ENCODE measurements around the gene RSPH3.

RSPH3 gene, protein sequence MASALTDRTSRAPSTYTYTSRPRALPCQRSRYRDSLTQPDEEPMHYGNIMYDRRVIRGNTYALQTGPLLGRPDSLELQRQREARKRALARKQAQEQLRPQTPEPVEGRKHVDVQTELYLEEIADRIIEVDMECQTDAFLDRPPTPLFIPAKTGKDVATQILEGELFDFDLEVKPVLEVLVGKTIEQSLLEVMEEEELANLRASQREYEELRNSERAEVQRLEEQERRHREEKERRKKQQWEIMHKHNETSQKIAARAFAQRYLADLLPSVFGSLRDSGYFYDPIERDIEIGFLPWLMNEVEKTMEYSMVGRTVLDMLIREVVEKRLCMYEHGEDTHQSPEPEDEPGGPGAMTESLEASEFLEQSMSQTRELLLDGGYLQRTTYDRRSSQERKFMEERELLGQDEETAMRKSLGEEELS

DNA sequence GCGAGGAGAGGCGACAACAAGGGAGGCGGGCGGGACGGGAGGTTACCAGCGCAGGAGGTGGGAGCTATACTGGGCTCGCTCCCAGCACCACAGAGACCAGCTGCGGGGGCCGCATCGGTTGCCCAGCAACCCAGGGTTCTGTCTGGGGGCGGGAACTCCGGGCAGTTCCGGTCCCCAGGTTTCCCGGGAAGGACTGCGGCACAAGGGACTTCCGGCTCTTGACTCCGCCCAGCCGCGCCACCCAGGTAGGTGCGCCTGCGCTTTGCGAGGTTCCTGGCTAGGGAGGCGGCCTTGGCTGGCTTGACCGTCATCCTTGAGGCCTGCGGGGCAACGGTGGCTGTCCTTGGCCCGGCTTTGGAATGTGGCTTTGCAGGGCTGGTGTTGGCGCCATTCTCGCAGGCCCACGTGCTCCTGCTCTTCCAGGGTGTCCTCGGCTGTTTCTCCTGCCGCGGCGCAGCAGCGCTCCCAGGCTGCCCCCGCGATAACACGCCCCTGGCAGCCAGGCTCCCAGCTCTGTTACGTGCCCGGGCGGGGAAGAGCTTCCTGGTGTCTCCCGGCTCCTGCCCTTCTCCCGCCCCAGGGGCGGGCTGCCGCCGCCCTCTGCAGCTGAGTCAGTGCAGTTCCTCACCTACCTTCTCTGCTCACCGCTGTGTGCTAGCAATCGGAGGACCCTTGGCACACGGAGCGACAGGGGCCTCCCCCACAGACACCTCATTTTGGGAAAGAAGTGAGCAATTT is at the start of gene RSPH3:
Gene RSPH3 (minus strand): TSS at position 537 of the 738 bp plus-strand sequence. CDS start 652 bp downstream, outside the sequence.
- no peak for TF ChIP-seq Cebpa-rat (IDR thresholded peaks at IDR 0.05)
- Histone ChIP-seq H3K9ac (peak within 1 kb of the TSS; percentile 78 to 88 (median 82)), H3K27ac (peak within 1 kb of the TSS; percentile 51 to 89 (median 83)), H3K27me3 (no peaks in the 10 kb centered on the region), H3K36me3 (0 out of 22 replicates have a peak, but pooled peaks cover 0 to 3% (median 0%) of the 10 kb centered on the region in 11 experiments), H3K4me3 (peak within 1 kb of the TSS; percentile 68 to 82 (median 74)), H3K4me2 (peak within 1 kb of the TSS; percentile 81 to 99 (median 91)), H4K20me1 (no peaks in the 10 kb centered on the region), H3K9me3 (replicated peaks in 1 of 11) (no peaks in the 10 kb centered on the region), H3K4me1 (peaks cover 12 to 67% (median 37%) of the 10 kb centered on the region in 10 experiments)

GRCh38 chr6:159047891-159048685 is 48.1 kb upstream of the RSPH3 start:
- no peak overlapping the region for H3K9ac ChIP-seq
- H4K20me1 ChIP-seq: no peaks in the 10 kb centered on the region
- peaks cover 22 to 42% (median 38%) of the 10 kb centered on the region in 10 experiments for H3K4me1 ChIP-seq
- H3K27me3 ChIP-seq: no peaks in the 10 kb centered on the region
- no peak for TF ChIP-seq Cebpa-rat (IDR thresholded peaks at IDR 0.05)
- H3K27ac ChIP-seq: peak overlapping the region in 1 of 11 experiments; percentile 23; a peak in 1 of 22 replicates
- peak overlapping the region; percentile 16 to 67 (median 42); a peak in 21 of 22 replicates for H3K4me2 ChIP-seq
- peaks cover 0 to 13% (median 9%) of the 10 kb centered on the region in 11 experiments; a peak in 16 of 22 replicates for H3K36me3 ChIP-seq
- H3K9me3 ChIP-seq (replicated peaks in 1 of 11): no peaks in the 10 kb centered on the region; a peak in 1 of 22 replicates
- no peak overlapping the region for H3K4me3 ChIP-seq

DNA sequence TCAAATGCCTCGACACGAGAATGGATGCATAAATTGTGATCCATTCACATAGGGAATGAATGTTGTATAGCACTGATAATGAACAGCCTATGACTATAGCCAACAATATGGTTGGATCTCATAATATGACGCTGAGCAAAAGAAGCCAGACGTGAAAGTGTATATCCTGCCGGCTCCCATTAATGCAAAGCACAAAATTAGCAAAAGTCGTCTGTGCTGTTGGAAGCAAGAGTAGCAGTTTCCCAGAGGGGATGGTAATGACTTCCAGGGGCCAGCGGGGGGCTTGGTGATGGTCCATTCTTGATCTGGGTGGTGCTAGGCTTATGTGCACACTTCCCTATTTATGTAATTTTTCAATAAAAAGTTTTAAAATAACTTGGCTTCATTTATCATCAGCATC is 45.8 kb upstream of the RSPH3 start:
- peak overlapping the region in 5 of 11 experiments; percentile 90 to 95 (median 93); a peak in 8 of 22 replicates for H3K9ac ChIP-seq
- no peaks in the 10 kb centered on the region for H4K20me1 ChIP-seq
- peak overlapping the region; percentile 66 to 97 (median 90) for H3K4me2 ChIP-seq
- H3K9me3 ChIP-seq (replicated peaks in 1 of 11): no peaks in the 10 kb centered on the region; a peak in 1 of 22 replicates
- peaks cover 27 to 65% (median 44%) of the 10 kb centered on the region in 10 experiments for H3K4me1 ChIP-seq
- H3K36me3 ChIP-seq: peaks cover 14 to 35% (median 29%) of the 10 kb centered on the region in 11 experiments
- peak overlapping the region in 9 of 11 experiments; percentile 72 to 100 (median 98); a peak in 15 of 22 replicates for H3K27ac ChIP-seq
- no peaks in the 10 kb centered on the region for H3K27me3 ChIP-seq
- no peak for TF ChIP-seq Cebpa-rat (IDR thresholded peaks at IDR 0.05)
- peak overlapping the region in 4 of 10 experiments; percentile 68 to 87 (median 86); a peak in 6 of 20 replicates for H3K4me3 ChIP-seq

GRCh38 chr6:159044899-159045727 is 45.1 kb upstream of the RSPH3 start, which contains the start of gene TAGAP:
Gene TAGAP (minus strand): TSS chr6:159044991. CDS start chr6:159044146, 845 bp downstream.
- Histone ChIP-seq H3K4me3 (peak within 1 kb of the TSS; percentile 61 to 87 (median 76)), H3K27me3 (no peaks in the 10 kb centered on the region)
- no peak for TF ChIP-seq Cebpa-rat (IDR thresholded peaks at IDR 0.05)

DNA sequence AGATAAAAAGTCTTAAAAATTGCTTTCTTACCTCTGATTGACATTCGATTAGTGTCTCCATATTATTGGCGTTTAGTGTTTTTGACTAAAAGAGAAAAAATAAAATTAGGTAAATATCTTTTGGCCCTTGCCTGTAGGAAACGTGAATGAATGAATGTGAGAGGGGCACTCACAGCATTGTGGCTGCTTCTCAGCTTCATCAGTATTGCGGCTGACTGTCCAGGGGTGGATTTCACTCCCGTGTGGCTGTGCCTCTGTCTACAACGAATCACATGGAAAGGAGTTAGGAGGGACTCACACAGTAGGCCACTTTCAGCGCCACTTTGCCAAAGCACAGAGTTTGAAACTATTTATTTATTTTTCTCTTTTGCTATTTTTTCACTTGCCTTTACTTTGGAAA is 43.9 kb upstream of the RSPH3 start:
- Histone ChIP-seq H3K4me2 (peak overlapping the region; percentile 48 to 97 (median 90)), H3K27me3 (no peaks in the 10 kb centered on the region), H3K36me3 (peaks cover 22 to 49% (median 42%) of the 10 kb centered on the region in 11 experiments), H3K27ac (peak overlapping the region; percentile 90 to 100 (median 98); a peak in 21 of 22 replicates), H3K9ac (peak overlapping the region; percentile 80 to 95 (median 93)), H3K9me3 (replicated peaks in 1 of 11) (no peaks in the 10 kb centered on the region; a peak in 1 of 22 replicates), H3K4me3 (peak overlapping the region; percentile 61 to 87 (median 76)), H4K20me1 (no peaks in the 10 kb centered on the region), H3K4me1 (peaks cover 39 to 82% (median 57%) of the 10 kb centered on the region in 10 experiments)
- TF ChIP-seq Cebpa-rat (IDR thresholded peaks at IDR 0.05): no peak

More at GRCh38 chr6:159044899-159045727, 45.1 kb upstream of the RSPH3 start, which contains the start of gene TAGAP:
- H3K9ac ChIP-seq: peak within 1 kb of the TSS; percentile 80 to 95 (median 93)
- no peaks in the 10 kb centered on the region for H4K20me1 ChIP-seq
- H3K4me1 ChIP-seq: peaks cover 34 to 72% (median 51%) of the 10 kb centered on the region in 10 experiments
- H3K4me2 ChIP-seq: peak within 1 kb of the TSS; percentile 66 to 97 (median 90)
- H3K27ac ChIP-seq: peak within 1 kb of the TSS; percentile 90 to 100 (median 98); a peak in 21 of 22 replicates
- H3K9me3 ChIP-seq (replicated peaks in 1 of 11): no peaks in the 10 kb centered on the region; a peak in 1 of 22 replicates
- H3K36me3 ChIP-seq: peaks cover 21 to 42% (median 36%) of the 10 kb centered on the region in 11 experiments

DNA sequence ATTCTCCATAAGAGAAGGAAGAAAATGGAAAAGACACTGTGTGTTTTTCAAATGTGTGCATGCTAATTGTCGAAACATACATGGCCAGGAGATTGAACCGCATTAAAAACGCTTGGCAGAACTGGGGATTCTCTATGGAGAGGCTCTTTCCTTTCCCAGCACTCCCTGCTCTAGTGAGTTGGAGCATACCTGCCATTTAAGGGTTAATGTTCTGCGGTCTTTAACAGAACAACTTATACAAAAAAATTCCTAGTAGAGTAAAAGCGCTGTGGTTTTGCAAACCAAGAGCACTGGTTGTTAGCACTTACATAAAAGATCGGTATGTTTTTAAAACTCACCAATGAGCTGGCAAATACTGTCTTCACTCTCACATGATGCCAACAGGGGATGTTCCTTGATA is 43.2 kb upstream of the RSPH3 start:
- H3K4me2 ChIP-seq: peak overlapping the region; percentile 66 to 98 (median 91)
- peaks cover 41 to 89% (median 58%) of the 10 kb centered on the region in 10 experiments for H3K4me1 ChIP-seq
- peak overlapping the region; percentile 90 to 100 (median 98) for H3K27ac ChIP-seq
- H3K9ac ChIP-seq: peak overlapping the region; percentile 80 to 95 (median 93)
- TF ChIP-seq Cebpa-rat (IDR thresholded peaks at IDR 0.05): no peak
- H3K36me3 ChIP-seq: peaks cover 22 to 56% (median 48%) of the 10 kb centered on the region in 11 experiments
- no peaks in the 10 kb centered on the region for H4K20me1 ChIP-seq
- H3K27me3 ChIP-seq: no peaks in the 10 kb centered on the region
- H3K4me3 ChIP-seq: peak overlapping the region; percentile 61 to 87 (median 76)
- no peaks in the 10 kb centered on the region; a peak in 1 of 22 replicates for H3K9me3 ChIP-seq (replicated peaks in 1 of 11)

GRCh38 chr6:159042826-159043181 is 42.8 kb upstream of the RSPH3 start:
- peak overlapping the region; percentile 80 to 95 (median 93); a peak in 21 of 22 replicates for H3K9ac ChIP-seq
- peak overlapping the region; percentile 66 to 98 (median 91) for H3K4me2 ChIP-seq

More at GRCh38 chr6:159042826-159043181, 42.8 kb upstream of the RSPH3 start:
- H3K4me3 ChIP-seq: peak overlapping the region; percentile 61 to 87 (median 76)
- no peaks in the 10 kb centered on the region; a peak in 1 of 22 replicates for H3K9me3 ChIP-seq (replicated peaks in 1 of 11)
- no peaks in the 10 kb centered on the region for H4K20me1 ChIP-seq
- peaks cover 24 to 60% (median 52%) of the 10 kb centered on the region in 11 experiments for H3K36me3 ChIP-seq
- TF ChIP-seq Cebpa-rat (IDR thresholded peaks at IDR 0.05): peak in 1 of 11 experiments; percentile 29; a peak in 2 of 22 replicates
- H3K4me1 ChIP-seq: peaks cover 45 to 90% (median 58%) of the 10 kb centered on the region in 10 experiments
- H3K27me3 ChIP-seq: no peaks in the 10 kb centered on the region
- H3K27ac ChIP-seq: peak overlapping the region; percentile 90 to 100 (median 98)
